IMR-90 (cell line): Measurements from ENCODE around the gene PRKAR1A. TPM values are rescaled to one million over a fixed set of nuclear protein-coding genes. Genes with fewer than 3 reads are reported as not detected.

Experiments used
- ATAC-seq: fragments of 200-7000 bp; cut with Tn5 transposase; 2 replicates; pipeline ENCODE4 v1.9.1; 2020; ENCODE audit warnings: low read depth, mild to moderate bottlenecking, moderate library complexity
- BruUV-seq: library from RNA; stranded (reverse); fragments of 400-500 nt; replicated peaks from 2 replicates; lab custom pipeline; 2021; lab: Mats Ljungman, UMichigan
- CTCF ChIA-PET: fragments of 300-600 bp; formaldehyde crosslinking; extraction: SDS; loops from one replicate; lab custom pipeline; 2021; ENCODE audit warnings: antibody characterized with exemption; lab: Yijun Ruan, JAX
- POLR2A ChIA-PET: fragments of 300-600 bp; sonication (Branson Sonifier 250); formaldehyde crosslinking; loops from one replicate; lab custom pipeline; 2022; ENCODE audit warnings: antibody characterized with exemption; ENCODE audit not compliant: unreplicated experiment; lab: Charles Lee
- DNase-seq: peaks from one replicate; pipeline ENCODE4 v3.0.0; 2013
- H2AFZ ChIP-seq: replicated peaks from 2 replicates; pipeline ENCODE3; 2013; ENCODE audit warnings: low read length, mild to moderate bottlenecking; ENCODE audit not compliant: poor library complexity
- H2AK5ac ChIP-seq: 2 replicates; pipeline ENCODE4 v1.6.1; 2013; ENCODE audit warnings: low read depth, low read length, inconsistent platforms
- H2AK9ac ChIP-seq: replicated peaks from 2 replicates; pipeline ENCODE3; 2013; ENCODE audit warnings: mild to moderate bottlenecking, low read depth, low read length, moderate library complexity; ENCODE audit not compliant: poor library complexity
- H2BK120ac ChIP-seq: 2 replicates; pipeline ENCODE4 v1.6.1; 2013; ENCODE audit warnings: low read depth, low read length, inconsistent platforms
- H2BK15ac ChIP-seq: 3 replicates; pipeline ENCODE4 v1.6.1; 2013; ENCODE audit warnings: low read depth, low read length, inconsistent platforms
- H2BK20ac ChIP-seq: 2 replicates; pipeline ENCODE4 v1.6.1; 2013; ENCODE audit warnings: low read depth, mild to moderate bottlenecking, inconsistent platforms, low read length, moderate library complexity
- H2BK5ac ChIP-seq: 2 replicates; pipeline ENCODE4 v1.6.1; 2013; ENCODE audit warnings: mild to moderate bottlenecking, low read depth, low read length, inconsistent platforms; ENCODE audit not compliant: poor library complexity, severe bottlenecking
- H3K14ac ChIP-seq: replicated peaks from 2 replicates; pipeline ENCODE4 v1.6.1; 2013; ENCODE audit warnings: low read depth, low read length, inconsistent platforms
- H3K18ac ChIP-seq: 2 replicates; pipeline ENCODE4 v1.6.1; 2013; ENCODE audit warnings: low read depth, low read length, control low read depth
- H3K23ac ChIP-seq: 2 replicates; pipeline ENCODE4 v1.6.1; 2013; ENCODE audit warnings: low read depth, low read length, inconsistent platforms
- H3K27ac ChIP-seq: 2 replicates; pipeline ENCODE4 v1.5.1; 2013; ENCODE audit warnings: mild to moderate bottlenecking, control low read depth, low read length; ENCODE audit not compliant: insufficient read depth
- H3K27me3 ChIP-seq: 2 replicates; pipeline ENCODE4 v1.6.1; 2013; ENCODE audit warnings: low read length; ENCODE audit not compliant: control insufficient read depth, insufficient read depth
- H3K36me3 ChIP-seq: 2 replicates; pipeline ENCODE4 v1.6.1; 2013; ENCODE audit warnings: low read length, mixed read lengths; ENCODE audit not compliant: control insufficient read depth, insufficient read depth
- H3K4ac ChIP-seq: 2 replicates; pipeline ENCODE4 v1.6.1; 2013; ENCODE audit warnings: low read depth, low read length, inconsistent platforms
- H3K4me1 ChIP-seq: 2 replicates; pipeline ENCODE4 v1.6.1; 2013; ENCODE audit warnings: low read length, mixed read lengths; ENCODE audit not compliant: control insufficient read depth, insufficient read depth
- H3K4me2 ChIP-seq: 2 replicates; pipeline ENCODE4 v1.6.1; 2013; ENCODE audit warnings: low read depth, mild to moderate bottlenecking, control low read depth, low read length, moderate library complexity
- H3K4me3 ChIP-seq: 2 replicates; pipeline ENCODE4 v1.5.1; 2013; ENCODE audit warnings: low read depth, mild to moderate bottlenecking, control low read depth, low read length, moderate library complexity; ENCODE audit not compliant: insufficient read depth
- H3K56ac ChIP-seq: 2 replicates; pipeline ENCODE4 v1.6.1; 2013; ENCODE audit warnings: low read length, inconsistent platforms; ENCODE audit not compliant: insufficient read depth; ENCODE audit errors: extremely low read depth
- H3K79me1 ChIP-seq, 2 experiments: 2 replicates each; pipeline ENCODE4 v1.6.1; 2013; ENCODE audit warnings: low read length in 2 of 2, inconsistent platforms in 1 of 2, low read depth in 1 of 2
- H3K9ac ChIP-seq: 2 replicates; pipeline ENCODE4 v1.6.1; 2013; ENCODE audit warnings: low read depth, low read length, control low read depth
- H3K9me1 ChIP-seq: 2 replicates; pipeline ENCODE4 v1.6.1; 2013; ENCODE audit warnings: low read length, inconsistent platforms; ENCODE audit not compliant: insufficient read depth
- H3K9me3 ChIP-seq: 2 replicates; pipeline ENCODE4 v1.6.1; 2013; ENCODE audit warnings: low read length; ENCODE audit not compliant: control insufficient read depth, insufficient read depth
- H4K20me1 ChIP-seq: 2 replicates; pipeline ENCODE4 v1.6.1; 2013; ENCODE audit warnings: low read length, inconsistent platforms; ENCODE audit not compliant: insufficient read depth
- H4K5ac ChIP-seq: 2 replicates; pipeline ENCODE4 v1.6.1; 2013; ENCODE audit warnings: mild to moderate bottlenecking, low read depth, low read length, control low read depth
- H4K8ac ChIP-seq, 2 experiments: 2 replicates each; pipeline ENCODE4 v1.6.1; 2013; ENCODE audit warnings: low read depth in 2 of 2, low read length in 2 of 2, control low read depth in 1 of 2, inconsistent platforms in 1 of 2
- H4K91ac ChIP-seq: 2 replicates; pipeline ENCODE4 v1.6.1; 2013; ENCODE audit warnings: low read depth, low read length, inconsistent platforms; ENCODE audit not compliant: insufficient read depth
- BHLHE40 ChIP-seq: fragments of 150-350 bp; IDR thresholded peaks from 2 replicates; pipeline ENCODE4 v1.6.1; 2016; ENCODE audit warnings: mild to moderate bottlenecking, low read depth, low read length
- CEBPB ChIP-seq: IDR thresholded peaks from 2 replicates; pipeline ENCODE4 v1.6.1; 2012; ENCODE audit warnings: low read depth, low read length, improper control_type of control experiment
- CTCF ChIP-seq: conservative IDR thresholded peaks from 2 replicates; pipeline ENCODE4 v1.5.1; 2012; ENCODE audit warnings: mild to moderate bottlenecking, low read depth, low read length, improper control_type of control experiment
- ELK1 ChIP-seq: fragments of 150-350 bp; IDR thresholded peaks from 2 replicates; pipeline ENCODE4 v1.6.1; 2016; ENCODE audit warnings: low read depth, mild to moderate bottlenecking, low read length, moderate library complexity, borderline replicate concordance
- MAFK ChIP-seq: IDR thresholded peaks from 2 replicates; pipeline ENCODE4 v1.6.1; 2012; ENCODE audit warnings: low read depth, low read length, improper control_type of control experiment
- MXI1 ChIP-seq: IDR thresholded peaks from 2 replicates; pipeline ENCODE4 v1.6.1; 2012; ENCODE audit warnings: low read depth, mild to moderate bottlenecking, low read length, moderate library complexity, borderline replicate concordance
- NFE2L2 ChIP-seq: fragments of 150-350 bp; IDR thresholded peaks from 2 replicates; pipeline ENCODE4 v1.6.1; 2016; ENCODE audit warnings: low read depth, mild to moderate bottlenecking, low read length
- POLR2A ChIP-seq: IDR thresholded peaks from 2 replicates; pipeline ENCODE4 v1.6.1; 2012; ENCODE audit warnings: mild to moderate bottlenecking, low read depth, low read length
- RCOR1 ChIP-seq: IDR thresholded peaks from 2 replicates; pipeline ENCODE4 v1.6.1; 2012; ENCODE audit warnings: mild to moderate bottlenecking, low read length, improper control_type of control experiment; ENCODE audit not compliant: insufficient replicate concordance
- RFX5 ChIP-seq: IDR thresholded peaks from 2 replicates; pipeline ENCODE4 v1.8.0; 2012; ENCODE audit warnings: low read depth, mild to moderate bottlenecking, low read length, moderate library complexity
- SMC3 ChIP-seq: fragments of 150-350 bp; IDR thresholded peaks from 2 replicates; pipeline ENCODE4 v1.6.1; 2016; ENCODE audit warnings: low read depth, mild to moderate bottlenecking, antibody characterized with exemption, low read length, moderate library complexity
- USF2 ChIP-seq: fragments of 150-350 bp; IDR thresholded peaks from 2 replicates; pipeline ENCODE4 v1.6.1; 2017; ENCODE audit warnings: mild to moderate bottlenecking, antibody characterized with exemption, low read length, low read depth
- WGBS, 2 experiments: methylation state at CpG; one replicate each; pipeline versions ENCODE4 v1.1.5 to v1.1.7; 2013; ENCODE audit warnings: missing lambda C conversion rate in 2 of 2; ENCODE audit not compliant: insufficient read length in 1 of 2; ENCODE audit errors: extremely low coverage in 2 of 2; 5-methylcytosine and 5-hydroxymethylcytosine counted together
- dilution Hi-C: fragments of 300-500 bp; cut with HindIII; formaldehyde crosslinking; loops from one replicate; pipeline ENCODE4 v1.14.3; 2018; ENCODE audit warnings: low sequenced_read_pairs; ENCODE audit not compliant: unreplicated experiment
- in situ Hi-C: fragments of 300-500 bp; cut with MboI; formaldehyde crosslinking; loops from 3 replicates; pipeline ENCODE4 v1.14.3; 2019; ENCODE audit warnings: low sequenced_read_pairs, inconsistent platforms, mixed read lengths
- intact Hi-C: fragments of 100-400 bp; cut with micrococcal nuclease; formaldehyde crosslinking; loops from 2 replicates; pipeline ENCODE4 v1.10.0; 2022
- polyA plus RNA-seq, 3 experiments: library from polyadenylated mRNA; depleted of rRNA; stranded (reverse); fragments of >200 nt; gene quantifications; 2 replicates each; pipeline ENCODE4 v1.2.3, GENCODE V29; 2012; ENCODE audit warnings: low replicate concordance in 1 of 3
- total RNA-seq: library from RNA; depleted of rRNA; stranded (reverse); fragments of >200 nt; gene quantifications from 2 replicates; pipeline ENCODE4 v1.2.3, GENCODE V29; 2012

Gene PRKAR1A
- total and polyA plus RNA-seq, 2 of the 4 experiments (the other 2 are of a cell fraction) = 145 to 256 TPM

GRCh38 chr17:68573338-68573737 is 61.1 kb downstream of the PRKAR1A start:
- POLR2A ChIA-PET = no interaction called here
- intact Hi-C loops = no loop called here
- CTCF ChIA-PET = interaction anchor here (0.7 kb wide), 1 partner anchor 78 kb away, joined by 3 read pairs; no protein-coding TSS in a partner anchor

More at GRCh38 chr17:68573338-68573737, 61.1 kb downstream of the PRKAR1A start:
- Histone ChIP-seq H3K36me3 (no peaks in the 10 kb centered on the region), H3K18ac (no peak overlapping the region), H4K20me1 (no peaks in the 10 kb centered on the region), H3K14ac (no peak overlapping the region), H2BK15ac (no peak overlapping the region), H3K4me2 (no peak overlapping the region), H3K27ac (no peak overlapping the region), H2BK5ac (no peak overlapping the region), H3K4ac (no peak overlapping the region), H3K9ac (no peak overlapping the region), H3K56ac (no peak overlapping the region), H3K27me3 (peaks cover 2% of the 10 kb centered on the region), H2BK120ac (no peak overlapping the region), H3K9me3 (no peaks in the 10 kb centered on the region), H4K5ac (no peak overlapping the region), H2AFZ (no peak overlapping the region), H2AK9ac (no peak overlapping the region), H3K9me1 (no peaks in the 10 kb centered on the region), H4K91ac (no peak overlapping the region), H2BK20ac (no peak overlapping the region), H4K8ac (no peak overlapping the region), H2AK5ac (no peak overlapping the region), H3K23ac (no peak overlapping the region), H3K4me1 (no peaks in the 10 kb centered on the region), H3K4me3 (no peak overlapping the region), H3K79me1 (no peaks in the 10 kb centered on the region)
- dilution Hi-C loops = no loop called here
- WGBS, 2 experiments = no CpG with 5 or more reads among the region's 1 CpG
- DNase-seq (no peak), ATAC-seq (no peak)
- TF ChIP-seq CEBPB = no peak
- no peak for TF ChIP-seq NFE2L2
- TF ChIP-seq CTCF = no peak
- TF ChIP-seq ELK1 = no peak
- no peak for TF ChIP-seq SMC3
- no peak for TF ChIP-seq MXI1
- no peak for TF ChIP-seq USF2
- TF ChIP-seq POLR2A = no peak
- no peak for TF ChIP-seq RCOR1
- TF ChIP-seq RFX5 = no peak
- TF ChIP-seq BHLHE40 = no peak
- no peak for TF ChIP-seq MAFK
- no TSS peak for BruUV-seq
- in situ Hi-C loops = no loop called here
